ENCODE results near the gene RBM47.

DNA sequence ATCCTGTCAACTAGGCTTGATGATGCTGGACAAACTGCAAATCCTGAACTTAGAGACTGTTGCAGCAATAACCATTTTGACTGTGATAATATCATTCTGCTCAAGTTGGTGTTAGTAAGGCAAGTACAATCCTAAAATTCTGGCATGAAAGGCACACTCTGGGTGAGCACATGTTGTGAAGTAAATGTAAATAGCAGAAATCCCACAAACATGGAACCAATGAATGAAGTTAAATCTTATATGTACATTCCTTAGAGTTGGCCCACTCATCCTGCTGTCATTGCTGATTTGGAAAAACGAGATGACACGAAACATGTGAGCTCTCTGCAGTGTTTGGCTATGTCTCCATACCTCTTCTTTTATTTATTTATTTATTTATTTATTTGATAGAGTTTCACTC, 21.0 kb downstream of the RBM47 start:
- TF ChIP-seq CTCF (IDR thresholded peaks at IDR 0.05; ENCODE audit: insufficient read depth, low read length, poor library complexity, severe bottlenecking) (no peak), EZH2phosphoT487 (conservative IDR thresholded peaks at IDR 0.05; ENCODE audit: low read length) (no peak)
